NCI-H1417 treated with DMSO at 0.1 percent for 48 hours (cell line): Measurements from ENCODE around the gene TEX48.
A peak's percentile ranks its signal among the peaks of the same experiment; 100 is the strongest.

Experiments
- DNase-seq: peaks from one replicate; lab custom pipeline; 2025; lab: John Stamatoyannopoulos, UW

Gene TEX48

GRCh38 chr9:114681594-114682332 lies at the start of gene TEX48:
Gene TEX48, minus strand, starts transcription at chr9:114682192. Its CDS starts 10,469 bp downstream, at chr9:114671723.
- DNase-seq: peak; percentile 8

- DNase-seq: no peak
Observed at GRCh38 chr9:114731701-114732100, 49.7 kb upstream of the TEX48 start.

GRCh38 chr9:114729706-114730105 lies 47.7 kb upstream of the TEX48 start:
- DNase-seq: no peak

GRCh38 chr9:114725930-114726329 lies 43.9 kb upstream of the TEX48 start:
- no peak for DNase-seq

GRCh38 chr9:114724744-114725143 lies 42.8 kb upstream of the TEX48 start:
- DNase-seq: no peak

GRCh38 chr9:114723931-114724330 lies 41.9 kb upstream of the TEX48 start:
- DNase-seq: no peak

- DNase-seq: no peak
Observed at GRCh38 chr9:114722937-114723620, 41.1 kb upstream of the TEX48 start.

GRCh38 chr9:114722081-114722621 lies 40.2 kb upstream of the TEX48 start:
- DNase-seq: no peak

GRCh38 chr9:114721491-114722079 lies 39.6 kb upstream of the TEX48 start:
- peak; percentile 74 for DNase-seq

- DNase-seq: no peak
Observed at GRCh38 chr9:114720086-114720676, 38.2 kb upstream of the TEX48 start.

- no peak for DNase-seq
Observed at GRCh38 chr9:114719290-114719689, 37.3 kb upstream of the TEX48 start.

GRCh38 chr9:114718801-114719221 lies 36.8 kb upstream of the TEX48 start:
- no peak for DNase-seq

- DNase-seq: no peak
Observed at GRCh38 chr9:114717908-114718486, 36.0 kb upstream of the TEX48 start.

GRCh38 chr9:114709636-114710035 lies 27.6 kb upstream of the TEX48 start:
- DNase-seq: no peak

GRCh38 chr9:114706711-114707110 lies 24.7 kb upstream of the TEX48 start:
- no peak for DNase-seq

GRCh38 chr9:114701988-114702387 lies 20.0 kb upstream of the TEX48 start:
- no peak for DNase-seq

- no peak for DNase-seq
Observed at GRCh38 chr9:114697951-114698351, 16.0 kb upstream of the TEX48 start.

GRCh38 chr9:114696814-114697544 lies 15.0 kb upstream of the TEX48 start:
- no peak for DNase-seq

- no peak for DNase-seq
Observed at GRCh38 chr9:114695948-114696347, 14.0 kb upstream of the TEX48 start.

- DNase-seq: no peak
Observed at GRCh38 chr9:114694719-114695269, 12.8 kb upstream of the TEX48 start.

- DNase-seq: no peak
Observed at GRCh38 chr9:114694146-114694545, 12.2 kb upstream of the TEX48 start.
